Nephron (organoid): ENCODE data around the gene MAD1L1.
A peak's percentile ranks its signal among the peaks of the same experiment; 100 is the strongest.

Experiments used
- H3K27ac Mint-ChIP-seq, 3 experiments: 2 replicates each; pipeline ENCODE4 v1.8.0; 2020; ENCODE audit warnings: mixed read lengths in 3 of 3, mild to moderate bottlenecking in 2 of 3, moderate library complexity in 1 of 3
- H3K27me3 Mint-ChIP-seq: 2 replicates; pipeline ENCODE4 v1.8.0; 2021; ENCODE audit warnings: low read depth, mild to moderate bottlenecking, moderate library complexity, mixed read lengths
- H3K36me3 Mint-ChIP-seq: 2 replicates; pipeline ENCODE4 v1.8.0; 2020; ENCODE audit warnings: low read depth, mixed read lengths
- H3K4me1 Mint-ChIP-seq: 2 replicates; pipeline ENCODE4 v1.8.0; 2020; ENCODE audit warnings: mixed read lengths
- H3K4me3 Mint-ChIP-seq, 3 experiments: 2 replicates each; pipeline ENCODE4 v1.8.0; 2020; ENCODE audit warnings: mild to moderate bottlenecking in 3 of 3, mixed read lengths in 3 of 3, moderate library complexity in 2 of 3
- H3K9me3 Mint-ChIP-seq: 2 replicates; pipeline ENCODE4 v1.8.0; 2020; ENCODE audit warnings: mixed read lengths
- CTCF ChIP-seq, 3 experiments: fragments of 200-600 bp; sonication (generic); IDR thresholded peaks; one replicate each; pipeline ENCODE4 v1.5.0; 2021; ENCODE audit warnings: antibody characterized with exemption in 3 of 3; ENCODE audit not compliant: unreplicated experiment in 3 of 3

Gene MAD1L1

GRCh38 chr7:2247141-2247995 lies 14.6 kb upstream of the MAD1L1 start:
- peaks cover 3% of the 10 kb centered on the region for H3K36me3 Mint-ChIP-seq
- H3K27me3 Mint-ChIP-seq = no peaks in the 10 kb centered on the region
- H3K4me3 Mint-ChIP-seq = no peak overlapping the region
- no peak overlapping the region for H3K27ac Mint-ChIP-seq
- no peaks in the 10 kb centered on the region for H3K9me3 Mint-ChIP-seq
- TF ChIP-seq CTCF (IDR thresholded peaks at IDR 0.05; ENCODE audit: unreplicated experiment in 3 of 3) = peak; percentile 48 to 67 (median 58)
- peaks cover 20% of the 10 kb centered on the region for H3K4me1 Mint-ChIP-seq

- no peak for TF ChIP-seq CTCF (IDR thresholded peaks at IDR 0.05; ENCODE audit: unreplicated experiment in 3 of 3)
- Mint-ChIP-seq H3K9me3 (no peaks in the 10 kb centered on the region), H3K4me1 (peaks cover 20% of the 10 kb centered on the region), H3K27ac (peak overlapping the region; percentile 38 to 78 (median 59)), H3K4me3 (peak overlapping the region; percentile 1 to 71 (median 51)), H3K27me3 (no peaks in the 10 kb centered on the region), H3K36me3 (peaks cover 3% of the 10 kb centered on the region)
These were observed 13.3 kb upstream of the MAD1L1 start for GRCh38 chr7:2245883-2246675.

GRCh38 chr7:2244404-2244995 lies 11.8 kb upstream of the MAD1L1 start:
- H3K27ac Mint-ChIP-seq = no peak overlapping the region
- peaks cover 20% of the 10 kb centered on the region for H3K4me1 Mint-ChIP-seq
- no peak for TF ChIP-seq CTCF (IDR thresholded peaks at IDR 0.05; ENCODE audit: unreplicated experiment in 3 of 3)
- no peaks in the 10 kb centered on the region for H3K9me3 Mint-ChIP-seq
- no peaks in the 10 kb centered on the region for H3K27me3 Mint-ChIP-seq
- peaks cover 2% of the 10 kb centered on the region for H3K36me3 Mint-ChIP-seq
- peak overlapping the region; percentile 29 to 41 (median 34) for H3K4me3 Mint-ChIP-seq

GRCh38 chr7:2243458-2243857 lies 10.7 kb upstream of the MAD1L1 start:
- Mint-ChIP-seq H3K36me3 (peaks cover 8% of the 10 kb centered on the region), H3K27me3 (no peaks in the 10 kb centered on the region), H3K9me3 (no peaks in the 10 kb centered on the region), H3K27ac (no peak overlapping the region), H3K4me1 (peaks cover 12% of the 10 kb centered on the region), H3K4me3 (peak overlapping the region; percentile 76 to 96 (median 91))
- TF ChIP-seq CTCF (IDR thresholded peaks at IDR 0.05; ENCODE audit: unreplicated experiment in 3 of 3) = no peak

- peak overlapping the region; percentile 91 to 96 (median 94) for H3K4me3 Mint-ChIP-seq
- H3K4me1 Mint-ChIP-seq = peaks cover 12% of the 10 kb centered on the region
- H3K27ac Mint-ChIP-seq = peak overlapping the region in 2 of 3 experiments; percentile 77 to 81
- no peaks in the 10 kb centered on the region for H3K27me3 Mint-ChIP-seq
- TF ChIP-seq CTCF (IDR thresholded peaks at IDR 0.05; ENCODE audit: unreplicated experiment in 3 of 3) = no peak
- H3K36me3 Mint-ChIP-seq = peaks cover 14% of the 10 kb centered on the region
- H3K9me3 Mint-ChIP-seq = no peaks in the 10 kb centered on the region
These were observed 10.0 kb upstream of the MAD1L1 start for GRCh38 chr7:2242541-2243429.
